GM13977 (cell line): Measurements from ENCODE around the gene COL6A5.

Experiments
- DNase-seq: peaks from one replicate; pipeline ENCODE4 v3.0.0; 2012; ENCODE audit warnings: low spot score
- CTCF ChIP-seq: IDR thresholded peaks from 2 replicates; pipeline ENCODE4 v1.5.1; 2012; ENCODE audit warnings: mild to moderate bottlenecking, control low read depth; ENCODE audit not compliant: insufficient read depth; ENCODE audit errors: extremely low read depth, missing control alignments
- in situ Hi-C: fragments of 300-500 bp; cut with MboI; formaldehyde crosslinking; loops from one replicate; pipeline ENCODE4 v1.12.0; 2022; ENCODE audit warnings: low sequenced_read_pairs, low pct_unique_long_range_greater_than_20kb, mixed read lengths, inconsistent platforms; ENCODE audit not compliant: unreplicated experiment

Gene COL6A5

DNA sequence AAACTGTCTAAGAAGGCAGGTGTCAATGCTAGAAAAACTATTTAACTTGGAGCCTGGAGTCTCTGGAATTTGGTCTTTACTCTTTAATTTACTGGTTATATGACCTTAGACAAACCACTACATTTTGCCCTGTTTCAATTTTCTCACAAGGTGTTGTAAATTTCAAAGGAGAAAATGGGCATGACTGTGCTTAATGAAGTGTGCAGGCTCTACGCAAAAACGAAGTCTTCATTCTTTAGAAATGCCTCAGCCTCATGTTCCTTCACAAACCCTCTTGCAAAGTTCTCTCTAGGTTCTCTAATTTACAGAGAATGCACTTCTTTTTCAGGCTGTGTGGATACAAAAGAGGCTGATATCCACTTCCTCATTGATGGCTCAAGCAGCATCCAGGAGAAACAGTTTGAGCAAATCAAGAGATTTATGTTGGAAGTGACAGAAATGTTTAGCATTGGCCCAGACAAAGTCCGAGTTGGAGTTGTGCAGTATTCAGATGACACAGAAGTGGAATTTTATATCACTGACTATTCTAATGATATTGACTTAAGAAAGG is 39.1 kb downstream of the COL6A5 start:
- in situ Hi-C loops, result no loop called here
- DNase-seq, result no peak
- no peak for TF ChIP-seq CTCF

GRCh38 chr3:130386604-130387263 is 41.3 kb downstream of the COL6A5 start:
- TF ChIP-seq CTCF, result no peak
- DNase-seq, result no peak
- in situ Hi-C loops, result no loop called here

- no peak for TF ChIP-seq CTCF
- DNase-seq, result no peak
- in situ Hi-C loops, result no loop called here
Observed at GRCh38 chr3:130389743-130390478, 44.4 kb downstream of the COL6A5 start.

DNA sequence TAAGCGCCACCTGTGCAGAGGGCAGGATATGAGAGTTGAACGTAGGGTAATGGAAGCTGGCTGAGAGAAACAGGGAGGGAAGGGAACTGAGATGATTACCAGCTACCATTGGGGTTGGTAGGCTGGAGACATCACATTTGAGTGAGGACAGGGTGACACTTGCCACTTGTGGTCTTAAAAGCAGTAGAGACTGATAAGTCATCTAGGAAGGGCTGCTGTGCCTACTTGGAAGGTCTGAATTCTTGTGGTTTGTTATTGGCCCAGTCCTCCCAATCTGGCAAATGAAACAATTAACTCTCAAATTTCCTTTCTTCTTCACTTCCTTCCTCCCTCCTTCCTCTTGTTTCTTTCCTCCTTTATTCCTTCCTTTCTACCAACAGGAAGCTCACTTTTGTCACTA is 46.8 kb downstream of the COL6A5 start:
- DNase-seq, result no peak
- in situ Hi-C loops, result no loop called here
- TF ChIP-seq CTCF, result no peak

- in situ Hi-C loops, result no loop called here
- DNase-seq, result no peak
- TF ChIP-seq CTCF, result no peak
Observed at GRCh38 chr3:130393594-130393993, 48.1 kb downstream of the COL6A5 start.

- no peak for TF ChIP-seq CTCF
- in situ Hi-C loops, result no loop called here
- DNase-seq, result no peak
Observed at GRCh38 chr3:130395331-130395730, 49.9 kb downstream of the COL6A5 start.
